Panc1 (cell line): ENCODE data around the gene MTM1. TPM values are rescaled to one million over a fixed set of nuclear protein-coding genes. Genes with fewer than 3 reads are reported as not detected.
A peak's percentile ranks its signal among the peaks of the same experiment; 100 is the strongest.

Experiments used
- ATAC-seq: fragments of 200-7000 bp; cut with Tn5 transposase; 2 replicates; pipeline ENCODE4 v1.9.1; 2020; ENCODE audit warnings: mild to moderate bottlenecking, moderate library complexity
- BruUV-seq: library from RNA; stranded (reverse); fragments of 400-500 nt; replicated peaks from 2 replicates; lab custom pipeline; 2021; lab: Mats Ljungman, UMichigan
- CTCF ChIA-PET: fragments of 300-600 bp; sonication (Branson Sonifier 250); formaldehyde crosslinking; loops from one replicate; lab custom pipeline; 2022; ENCODE audit warnings: antibody characterized with exemption; lab: Charles Lee
- POLR2A ChIA-PET: fragments of 300-600 bp; sonication (Branson Sonifier 250); formaldehyde crosslinking; loops from one replicate; lab custom pipeline; 2022; ENCODE audit warnings: antibody characterized with exemption; lab: Charles Lee
- DNase-seq: peaks from one replicate; pipeline ENCODE4 v3.0.0-alpha.2; 2010; ENCODE audit warnings: low read depth, low spot score
- H3K27ac ChIP-seq: 2 replicates; pipeline ENCODE4 v1.5.1; 2011; ENCODE audit warnings: mild to moderate bottlenecking, low read length, inconsistent platforms
- H3K27me3 ChIP-seq: fragments of 200-500 bp; sonication (Bioruptor generic); 2 replicates; pipeline ENCODE4 v1.6.0; 2014; ENCODE audit warnings: low read length, inconsistent platforms; ENCODE audit not compliant: control insufficient read depth, insufficient read depth
- H3K36me3 ChIP-seq: fragments of 200-500 bp; sonication (Bioruptor generic); 2 replicates; pipeline ENCODE4 v1.5.1; 2014; ENCODE audit warnings: inconsistent platforms, mild to moderate bottlenecking, low read length, moderate library complexity; ENCODE audit not compliant: control insufficient read depth, insufficient read depth
- H3K4me1 ChIP-seq: 2 replicates; pipeline ENCODE4 v1.5.1; 2011; ENCODE audit warnings: inconsistent platforms, mild to moderate bottlenecking, low read length, moderate library complexity; ENCODE audit not compliant: control insufficient read depth, insufficient read depth
- H3K4me3 ChIP-seq, 2 experiments: 2 replicates each; pipeline ENCODE4 v1.5.1; 2011 to 2012; ENCODE audit warnings: low read depth in 2 of 2, low read length in 2 of 2, mild to moderate bottlenecking in 2 of 2, inconsistent platforms in 1 of 2, moderate library complexity in 1 of 2
- H3K9me3 ChIP-seq: fragments of 200-500 bp; sonication (Bioruptor generic); 2 replicates; pipeline ENCODE4 v1.5.1; 2014; ENCODE audit warnings: low read depth, mild to moderate bottlenecking, inconsistent platforms, low read length, moderate library complexity; ENCODE audit not compliant: control insufficient read depth, insufficient read depth
- POLR2AphosphoS5 ChIP-seq: IDR thresholded peaks from 2 replicates; pipeline ENCODE4 v1.6.1; 2012; ENCODE audit warnings: mild to moderate bottlenecking, low read depth, low read length, moderate library complexity
- SIN3A ChIP-seq: IDR thresholded peaks from 2 replicates; pipeline ENCODE4 v1.6.1; 2012; ENCODE audit warnings: low read depth, mild to moderate bottlenecking, low read length, moderate library complexity, borderline replicate concordance; ENCODE audit not compliant: insufficient read depth
- TCF7L2 ChIP-seq: IDR thresholded peaks from 2 replicates; pipeline ENCODE4 v1.6.1; 2011; ENCODE audit warnings: mild to moderate bottlenecking, low read depth, low read length, inconsistent platforms
- in situ Hi-C: cut with HindIII; loops from 2 replicates; pipeline ENCODE4 v1.10.0; 2016; ENCODE audit warnings: low sequenced_read_pairs, low pct_unique_long_range_greater_than_20kb
- intact Hi-C: fragments of 100-400 bp; cut with micrococcal nuclease; formaldehyde crosslinking; loops from one replicate; pipeline ENCODE4 v1.10.0; 2022; ENCODE audit not compliant: unreplicated experiment
- total RNA-seq: library from RNA; stranded (reverse); gene quantifications from one replicate; pipeline ENCODE4 v1.2.1, GENCODE V29; 2021; ENCODE audit not compliant: unreplicated experiment
- TF ChIP-seq, protein P1 (sequence below), 2 experiments: IDR thresholded peaks; 2 replicates each; pipeline ENCODE4 v1.6.1; 2011 to 2012; ENCODE audit warnings: low read depth in 2 of 2, control low read depth in 1 of 2, low read length in 1 of 2, mild to moderate bottlenecking in 1 of 2, moderate library complexity in 1 of 2; ENCODE audit not compliant: insufficient read depth in 1 of 2
- TF ChIP-seq, protein P2 (sequence below): fragments of 450-650 bp; IDR thresholded peaks from 2 replicates; pipeline ENCODE4 v1.5.1; 2017; ENCODE audit warnings: mild to moderate bottlenecking

MTM1 gene
- total RNA-seq, 1 experiment from 2014 or later = 24.0 TPM

- no TSS peak for BruUV-seq
- CTCF ChIA-PET = no interaction called here
- in situ Hi-C loops = no loop called here
Observed at GRCh38 chrX:150548251-150548650, 20.2 kb upstream of the MTM1 start.

GRCh38 chrX:150548684-150549083 is 19.7 kb upstream of the MTM1 start:
- Histone ChIP-seq H3K27me3 (no peaks in the 10 kb centered on the region), H3K9me3 (no peaks in the 10 kb centered on the region), H3K27ac (no peak overlapping the region), H3K4me1 (peaks cover 7% of the 10 kb centered on the region; the same call in 1 of the 2 replicates), H3K4me3 (no peak overlapping the region), H3K36me3 (no peaks in the 10 kb centered on the region)
- TF ChIP-seq SIN3A = no peak
- TF ChIP-seq, protein P1, sequence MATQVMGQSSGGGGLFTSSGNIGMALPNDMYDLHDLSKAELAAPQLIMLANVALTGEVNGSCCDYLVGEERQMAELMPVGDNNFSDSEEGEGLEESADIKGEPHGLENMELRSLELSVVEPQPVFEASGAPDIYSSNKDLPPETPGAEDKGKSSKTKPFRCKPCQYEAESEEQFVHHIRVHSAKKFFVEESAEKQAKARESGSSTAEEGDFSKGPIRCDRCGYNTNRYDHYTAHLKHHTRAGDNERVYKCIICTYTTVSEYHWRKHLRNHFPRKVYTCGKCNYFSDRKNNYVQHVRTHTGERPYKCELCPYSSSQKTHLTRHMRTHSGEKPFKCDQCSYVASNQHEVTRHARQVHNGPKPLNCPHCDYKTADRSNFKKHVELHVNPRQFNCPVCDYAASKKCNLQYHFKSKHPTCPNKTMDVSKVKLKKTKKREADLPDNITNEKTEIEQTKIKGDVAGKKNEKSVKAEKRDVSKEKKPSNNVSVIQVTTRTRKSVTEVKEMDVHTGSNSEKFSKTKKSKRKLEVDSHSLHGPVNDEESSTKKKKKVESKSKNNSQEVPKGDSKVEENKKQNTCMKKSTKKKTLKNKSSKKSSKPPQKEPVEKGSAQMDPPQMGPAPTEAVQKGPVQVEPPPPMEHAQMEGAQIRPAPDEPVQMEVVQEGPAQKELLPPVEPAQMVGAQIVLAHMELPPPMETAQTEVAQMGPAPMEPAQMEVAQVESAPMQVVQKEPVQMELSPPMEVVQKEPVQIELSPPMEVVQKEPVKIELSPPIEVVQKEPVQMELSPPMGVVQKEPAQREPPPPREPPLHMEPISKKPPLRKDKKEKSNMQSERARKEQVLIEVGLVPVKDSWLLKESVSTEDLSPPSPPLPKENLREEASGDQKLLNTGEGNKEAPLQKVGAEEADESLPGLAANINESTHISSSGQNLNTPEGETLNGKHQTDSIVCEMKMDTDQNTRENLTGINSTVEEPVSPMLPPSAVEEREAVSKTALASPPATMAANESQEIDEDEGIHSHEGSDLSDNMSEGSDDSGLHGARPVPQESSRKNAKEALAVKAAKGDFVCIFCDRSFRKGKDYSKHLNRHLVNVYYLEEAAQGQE (IDR thresholded peaks at IDR 0.05; ENCODE audit: insufficient read depth in 1 of 2, low read depth in 2 of 2, low read length in 1 of 2) = no peak
- TF ChIP-seq, protein P2, sequence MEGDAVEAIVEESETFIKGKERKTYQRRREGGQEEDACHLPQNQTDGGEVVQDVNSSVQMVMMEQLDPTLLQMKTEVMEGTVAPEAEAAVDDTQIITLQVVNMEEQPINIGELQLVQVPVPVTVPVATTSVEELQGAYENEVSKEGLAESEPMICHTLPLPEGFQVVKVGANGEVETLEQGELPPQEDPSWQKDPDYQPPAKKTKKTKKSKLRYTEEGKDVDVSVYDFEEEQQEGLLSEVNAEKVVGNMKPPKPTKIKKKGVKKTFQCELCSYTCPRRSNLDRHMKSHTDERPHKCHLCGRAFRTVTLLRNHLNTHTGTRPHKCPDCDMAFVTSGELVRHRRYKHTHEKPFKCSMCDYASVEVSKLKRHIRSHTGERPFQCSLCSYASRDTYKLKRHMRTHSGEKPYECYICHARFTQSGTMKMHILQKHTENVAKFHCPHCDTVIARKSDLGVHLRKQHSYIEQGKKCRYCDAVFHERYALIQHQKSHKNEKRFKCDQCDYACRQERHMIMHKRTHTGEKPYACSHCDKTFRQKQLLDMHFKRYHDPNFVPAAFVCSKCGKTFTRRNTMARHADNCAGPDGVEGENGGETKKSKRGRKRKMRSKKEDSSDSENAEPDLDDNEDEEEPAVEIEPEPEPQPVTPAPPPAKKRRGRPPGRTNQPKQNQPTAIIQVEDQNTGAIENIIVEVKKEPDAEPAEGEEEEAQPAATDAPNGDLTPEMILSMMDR = no peak
- no peak for TF ChIP-seq TCF7L2
- TF ChIP-seq POLR2AphosphoS5 = no peak
- ATAC-seq = no peak
- POLR2A ChIA-PET = no interaction called here
- CTCF ChIA-PET = no interaction called here
- no TSS peak for BruUV-seq
- no peak for DNase-seq
- intact Hi-C loops (no loop called here), in situ Hi-C loops (no loop called here)

More at GRCh38 chrX:150548251-150548650, 20.2 kb upstream of the MTM1 start:
- POLR2A ChIA-PET = no interaction called here
- peak overlapping the region in 1 of 2 experiments; percentile 52; a peak in 2 of 4 replicates for H3K4me3 ChIP-seq
- no peak for DNase-seq
- 0 out of 2 replicates have a peak, but pooled peaks have one; percentile 2 for ATAC-seq
- intact Hi-C loops = no loop called here
- H3K4me1 ChIP-seq = peaks cover 7% of the 10 kb centered on the region; the same call in 1 of the 2 replicates
- no peaks in the 10 kb centered on the region for H3K9me3 ChIP-seq
- no peak for TF ChIP-seq TCF7L2
- TF ChIP-seq, protein P2 = no peak
- TF ChIP-seq SIN3A = no peak
- no peak for TF ChIP-seq POLR2AphosphoS5
- TF ChIP-seq, protein P1 (IDR thresholded peaks at IDR 0.05; ENCODE audit: insufficient read depth in 1 of 2, low read depth in 2 of 2, low read length in 1 of 2) = no peak
- H3K27ac ChIP-seq = peak overlapping the region; percentile 44; the same call in 1 of the 2 replicates
- H3K36me3 ChIP-seq = no peaks in the 10 kb centered on the region
- no peaks in the 10 kb centered on the region for H3K27me3 ChIP-seq
